Measurements from ENCODE around the gene BCL11B. TPM values are rescaled to one million over a fixed set of nuclear protein-coding genes. Genes with fewer than 3 reads are reported as not detected.

The BCL11B gene
- total RNA-seq, 1 experiment from 2014 or later = 0.21 TPM

Other genes with a start within 250 kb of the BCL11B start
- gene SETD3, start 208.7 kb upstream of the BCL11B start, total RNA-seq (2014; rRNA removed; shearing (Covaris generic)) = 47.8 and 48.4 TPM in 2 replicates
- gene CCNK, start 209.2 kb upstream of the BCL11B start, total RNA-seq (2014; rRNA removed; shearing (Covaris generic)) = 21.7 and 22.0 TPM in 2 replicates

Measured in SK-MEL-5 (cell line).